Measurements from ENCODE around the gene BZW2.

The BZW2 gene
- 37.4 to 38.3 reads per million in 2 donors for total RNA-seq

GRCh38 chr7:16645593-16646471 lies at the start of gene BZW2, which contains the start of gene ANKMY2:
Gene BZW2, plus strand, starts transcription at chr7:16646181. Its CDS starts 19,263 bp downstream, at chr7:16665444.
Gene ANKMY2, minus strand, starts transcription at chr7:16645754. Its CDS starts 181 bp downstream, at chr7:16645573.
- peak; percentile 81 to 98 (median 88) for DNase-seq

- no peak for DNase-seq
Observed at GRCh38 chr7:16598015-16598414, 48.0 kb upstream of the BZW2 start.

GRCh38 chr7:16599860-16600259 lies 46.1 kb upstream of the BZW2 start:
- no peak for DNase-seq

GRCh38 chr7:16603633-16604032 lies 42.3 kb upstream of the BZW2 start:
- peak in 1 of 5 experiments; percentile 9 for DNase-seq

GRCh38 chr7:16604054-16604453 lies 41.9 kb upstream of the BZW2 start:
- DNase-seq, result no peak

- DNase-seq, result no peak
Observed at GRCh38 chr7:16606704-16607103, 39.3 kb upstream of the BZW2 start.

- DNase-seq, result no peak
Observed at GRCh38 chr7:16609842-16610450, 36.0 kb upstream of the BZW2 start.

- DNase-seq, result no peak
Observed at GRCh38 chr7:16611711-16612110, 34.3 kb upstream of the BZW2 start.

- no peak for DNase-seq
Observed at GRCh38 chr7:16615228-16615627, 30.8 kb upstream of the BZW2 start.

GRCh38 chr7:16616122-16616521 lies 29.9 kb upstream of the BZW2 start:
- no peak for DNase-seq

GRCh38 chr7:16616542-16616941 lies 29.4 kb upstream of the BZW2 start:
- no peak for DNase-seq

GRCh38 chr7:16619979-16620408 lies 26.0 kb upstream of the BZW2 start:
- peak in 1 of 5 experiments; percentile 69 for DNase-seq

GRCh38 chr7:16626388-16626787 lies 19.6 kb upstream of the BZW2 start:
- DNase-seq, result no peak

- no peak for DNase-seq
Observed at GRCh38 chr7:16627236-16627635, 18.7 kb upstream of the BZW2 start.

GRCh38 chr7:16630654-16631053 lies 15.3 kb upstream of the BZW2 start:
- DNase-seq, result no peak

GRCh38 chr7:16634271-16634738 lies 11.7 kb upstream of the BZW2 start:
- no peak for DNase-seq

- DNase-seq, result no peak
Observed at GRCh38 chr7:16636555-16637101, 9.4 kb upstream of the BZW2 start.

GRCh38 chr7:16637379-16637778 lies 8.6 kb upstream of the BZW2 start:
- DNase-seq, result no peak

- no peak for DNase-seq
Observed at GRCh38 chr7:16638282-16639280, 7.4 kb upstream of the BZW2 start.

GRCh38 chr7:16644157-16644556 lies 1.8 kb upstream of the BZW2 start:
- no peak for DNase-seq

GRCh38 chr7:16644636-16645592 lies 1.1 kb upstream of the BZW2 start:
- DNase-seq, result peak; percentile 25 to 76 (median 44)

Measured in T-helper 2 cell (primary cell).